Activated gamma-delta T cell treated with anti-CD3 and anti-CD28 coated beads, Interleukin-2, amount 50 U/mL, for 16 hours (primary cell): ENCODE measurements around the gene PACSIN2.
"Not testable (repeated sequence)": the region's sequence is repeated elsewhere in the genome, so short reads cannot be mapped to it uniquely, and the experiment has no call there.

ENCODE experiments used
- DNase-seq: peaks from one replicate; pipeline ENCODE4 v3.0.0-alpha.2; 2020; ENCODE audit warnings: low read depth

The PACSIN2 gene, protein sequence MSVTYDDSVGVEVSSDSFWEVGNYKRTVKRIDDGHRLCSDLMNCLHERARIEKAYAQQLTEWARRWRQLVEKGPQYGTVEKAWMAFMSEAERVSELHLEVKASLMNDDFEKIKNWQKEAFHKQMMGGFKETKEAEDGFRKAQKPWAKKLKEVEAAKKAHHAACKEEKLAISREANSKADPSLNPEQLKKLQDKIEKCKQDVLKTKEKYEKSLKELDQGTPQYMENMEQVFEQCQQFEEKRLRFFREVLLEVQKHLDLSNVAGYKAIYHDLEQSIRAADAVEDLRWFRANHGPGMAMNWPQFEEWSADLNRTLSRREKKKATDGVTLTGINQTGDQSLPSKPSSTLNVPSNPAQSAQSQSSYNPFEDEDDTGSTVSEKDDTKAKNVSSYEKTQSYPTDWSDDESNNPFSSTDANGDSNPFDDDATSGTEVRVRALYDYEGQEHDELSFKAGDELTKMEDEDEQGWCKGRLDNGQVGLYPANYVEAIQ

DNA sequence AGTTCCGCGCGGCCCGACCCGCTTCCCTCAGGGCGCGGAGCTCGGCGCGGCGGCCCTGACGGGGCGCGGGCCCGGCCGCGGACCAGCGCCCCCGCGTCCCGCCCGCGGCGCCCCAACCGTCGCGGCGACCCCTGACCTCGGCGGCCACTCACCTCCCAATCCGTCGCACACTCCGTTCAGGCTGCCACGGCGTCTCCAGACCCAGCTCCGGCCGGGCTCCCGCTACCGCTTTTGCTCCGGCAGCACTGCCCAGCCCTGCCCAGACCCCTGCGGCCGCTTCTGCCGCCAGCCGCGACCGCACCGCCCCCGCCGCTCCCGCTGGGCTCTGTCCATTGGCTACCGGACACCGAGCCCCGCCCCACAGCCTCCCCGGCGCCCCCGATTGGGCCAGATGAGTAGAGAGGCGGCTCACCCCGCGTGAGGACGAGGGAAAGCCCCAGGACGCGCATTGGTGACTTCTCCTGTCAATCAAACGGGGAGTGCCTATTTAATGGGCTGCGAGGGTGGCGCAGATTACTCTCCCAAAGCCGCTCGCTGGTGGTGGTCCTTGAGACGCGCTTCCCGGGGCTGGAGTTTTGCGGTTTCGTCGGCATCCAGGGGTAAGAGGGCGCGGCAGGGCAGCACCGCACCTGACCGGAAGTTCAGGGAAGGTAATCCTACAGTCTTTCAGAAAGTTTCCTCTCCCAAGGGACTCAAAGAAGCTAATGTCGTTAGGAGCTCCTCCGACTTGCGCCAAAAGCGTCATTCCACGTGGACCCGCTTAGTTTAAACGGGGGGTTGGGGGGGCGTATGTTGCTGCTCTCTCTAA lies at the start of gene PACSIN2:
Gene PACSIN2 (minus strand): TSS at position 281 of the 808 bp plus-strand sequence. CDS start 103,069 bp downstream, outside the sequence.
- peak; percentile 99 for DNase-seq

DNA sequence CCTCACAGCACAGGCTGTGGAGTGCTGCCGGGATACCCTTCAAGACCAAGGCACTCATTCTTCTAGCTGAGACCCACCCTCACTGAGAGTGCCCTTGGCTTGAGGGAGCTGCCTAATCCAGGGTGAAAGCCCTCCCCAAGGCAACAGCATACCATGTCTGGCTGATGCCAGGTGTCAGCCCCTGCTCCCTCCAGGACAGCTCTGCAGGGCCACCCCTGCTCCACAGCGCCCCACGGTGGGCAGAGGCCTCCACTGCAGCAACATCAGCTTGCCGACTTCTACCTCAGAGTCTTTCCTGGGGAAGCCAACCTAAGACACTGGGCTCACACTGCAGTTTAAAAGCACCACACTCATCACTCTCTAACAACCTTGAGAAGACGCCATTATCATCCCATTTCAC lies 45.2 kb upstream of the PACSIN2 start:
- no peak for DNase-seq

DNA sequence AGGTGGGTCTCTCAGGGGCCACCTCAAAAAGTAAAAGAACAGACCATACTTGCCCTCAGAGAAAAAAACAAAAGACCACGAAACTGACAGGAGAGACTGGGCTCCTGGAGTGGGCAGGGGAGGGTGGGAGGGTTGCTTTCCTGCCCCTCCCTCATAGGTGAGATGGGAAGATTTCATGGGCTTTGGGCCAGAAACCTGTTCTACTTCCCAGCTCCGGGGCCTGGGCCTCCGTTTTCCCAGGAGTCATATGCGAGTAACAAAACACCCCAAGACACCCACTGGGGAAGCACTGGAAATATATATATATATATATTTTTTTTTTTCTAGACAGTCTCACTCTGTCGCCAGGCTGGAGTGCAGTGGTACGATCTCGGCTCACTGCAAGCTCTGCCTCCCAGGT lies 42.7 kb upstream of the PACSIN2 start:
- no peak for DNase-seq

DNA sequence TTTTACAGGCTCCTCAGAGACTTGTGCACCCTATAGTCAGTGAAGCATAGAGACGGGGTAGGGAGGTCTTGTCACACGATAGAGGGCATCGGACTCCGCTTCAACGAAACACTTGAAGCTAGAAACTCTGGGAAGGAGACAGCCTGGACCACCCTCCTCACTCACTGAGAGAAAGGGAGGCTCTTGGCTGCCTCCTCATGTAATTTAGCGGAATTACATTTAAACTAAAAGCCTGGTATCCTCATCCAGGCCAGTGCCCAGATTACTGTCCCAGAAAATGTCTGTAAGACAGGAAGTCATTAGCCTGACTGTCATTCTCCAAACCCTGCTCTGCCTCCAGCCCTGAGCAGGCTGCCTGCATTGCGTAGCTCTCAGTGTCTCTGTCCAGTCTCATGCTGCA lies 38.2 kb upstream of the PACSIN2 start:
- DNase-seq: no peak

DNA sequence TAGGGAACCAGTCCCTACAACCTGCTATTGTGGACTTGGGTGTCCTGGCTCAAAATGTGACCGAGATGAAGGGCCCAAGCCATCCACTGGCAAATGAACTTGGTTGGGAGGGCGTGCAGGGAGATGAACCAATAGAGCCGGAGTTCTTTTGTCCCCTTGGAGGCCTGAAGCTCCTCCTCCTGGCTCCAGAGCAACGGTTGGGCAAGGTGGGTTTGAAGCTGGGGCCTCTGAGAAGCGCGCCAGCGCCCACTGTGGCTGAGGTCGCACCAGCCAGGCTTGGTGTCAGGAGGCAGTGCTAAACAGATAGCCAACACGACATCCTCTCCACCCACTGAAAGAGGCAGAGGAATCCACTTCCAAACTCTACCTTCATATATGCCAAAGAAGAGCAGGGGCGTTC lies 36.0 kb upstream of the PACSIN2 start:
- DNase-seq: no peak

DNA sequence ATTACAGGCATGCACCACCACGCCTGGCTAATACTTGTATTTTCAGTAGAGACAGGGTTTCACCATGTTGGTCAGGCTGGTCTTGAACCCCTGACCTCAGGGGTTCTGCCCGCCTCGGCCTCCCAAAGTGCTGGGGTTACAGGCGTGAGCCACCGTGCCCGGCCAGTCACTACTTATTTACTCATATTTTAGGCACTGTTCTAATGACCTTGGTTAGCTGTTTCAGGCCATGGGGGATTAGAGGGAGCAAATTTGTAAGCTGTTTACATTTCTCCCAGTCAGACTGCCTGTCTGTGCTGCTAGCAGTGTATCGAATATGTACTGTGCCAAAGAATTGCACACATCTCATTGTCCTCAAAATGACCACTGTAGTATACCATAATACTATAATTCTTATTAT lies 32.7 kb upstream of the PACSIN2 start:
- DNase-seq: no peak

DNA sequence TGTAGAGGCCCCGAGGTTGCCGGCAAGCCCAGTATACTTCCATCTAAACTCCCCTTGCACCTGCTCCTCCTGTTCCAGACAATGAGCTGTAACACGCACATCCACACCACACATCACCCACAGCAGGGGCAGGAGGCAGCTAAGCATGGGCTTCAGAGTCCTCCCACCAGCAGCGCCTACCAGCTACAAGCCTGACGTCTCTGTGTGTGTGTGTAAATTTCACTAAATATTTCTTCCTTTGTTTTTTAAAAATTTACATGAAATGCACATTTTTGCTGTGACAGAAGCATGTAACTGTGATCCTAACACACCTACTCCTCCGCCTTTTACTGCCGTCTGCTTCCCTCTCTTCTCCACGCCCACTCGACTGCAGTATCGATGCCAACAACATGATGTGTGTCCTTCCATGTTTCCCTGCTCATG lies 29.4 kb upstream of the PACSIN2 start:
- no peak for DNase-seq

DNA sequence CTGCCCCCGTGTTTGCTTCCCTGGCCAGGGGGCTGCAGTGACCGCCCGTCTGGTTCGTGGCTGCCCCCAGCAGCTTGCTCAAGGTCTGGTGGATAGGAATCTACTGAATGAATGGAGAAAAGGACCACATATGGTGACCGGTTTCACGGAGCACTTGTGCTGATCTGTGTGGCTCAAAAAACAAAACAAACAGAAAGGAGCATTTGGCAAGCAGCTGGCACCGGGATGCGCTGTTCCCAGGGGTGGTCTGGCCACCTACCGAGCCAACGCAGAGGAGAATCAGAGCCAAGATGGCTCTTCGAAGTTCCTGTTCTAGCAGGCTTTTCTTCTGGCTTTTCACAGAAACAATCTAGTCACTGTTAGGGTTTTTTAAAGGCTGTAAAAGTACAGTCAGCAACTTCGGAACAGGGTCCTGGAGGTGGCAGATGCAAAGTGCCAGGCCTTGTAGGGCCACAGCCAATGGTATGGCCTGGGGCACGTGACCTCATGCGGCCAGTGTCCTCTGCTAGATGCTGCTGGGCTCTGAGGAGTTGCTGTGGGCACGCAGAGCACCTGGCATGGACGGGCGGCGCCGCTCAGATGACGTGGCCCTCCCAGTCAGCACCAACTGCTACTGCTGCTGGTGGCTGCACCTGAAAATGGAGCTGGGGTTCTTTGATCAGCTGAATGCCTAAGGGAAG lies 27.3 kb upstream of the PACSIN2 start:
- DNase-seq: no peak

DNA sequence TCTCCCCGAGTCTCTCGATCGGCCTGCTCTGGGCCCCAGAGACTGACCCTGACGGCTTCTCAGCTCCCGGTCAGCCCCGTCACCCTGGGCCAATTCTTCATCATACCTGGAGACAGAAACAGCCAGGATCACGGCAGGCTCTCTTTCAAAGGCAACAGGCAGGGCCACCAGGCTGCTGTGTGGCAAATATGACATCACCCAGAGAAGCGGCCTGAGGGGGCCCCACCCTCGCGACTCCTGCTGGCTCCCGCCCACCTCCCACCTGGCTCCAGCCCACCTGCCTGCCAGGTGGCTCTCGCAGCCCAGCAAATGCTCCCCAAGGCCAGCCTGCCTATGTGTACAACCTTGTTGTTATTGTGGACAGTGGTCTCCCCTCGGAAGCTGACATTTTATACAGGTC lies 24.9 kb upstream of the PACSIN2 start:
- DNase-seq: no peak

DNA sequence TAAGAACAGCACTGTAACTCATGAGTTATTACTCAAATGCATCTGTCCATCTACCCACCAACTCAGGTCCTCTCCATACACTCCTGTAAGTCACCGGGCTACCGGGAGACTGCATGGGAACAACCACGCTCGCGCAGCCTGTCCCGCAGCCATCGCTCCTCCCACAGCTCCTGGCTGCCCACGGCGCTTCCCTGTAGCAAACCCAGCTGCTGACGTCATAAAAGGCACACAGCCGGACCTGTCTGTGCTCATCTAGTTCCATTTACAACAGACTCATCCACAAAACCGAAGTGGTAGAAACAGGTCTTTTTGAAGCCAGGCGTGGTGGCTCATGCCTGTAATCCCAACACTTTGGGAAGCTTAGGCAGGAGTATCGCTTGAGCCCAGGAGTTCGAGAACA lies 23.4 kb upstream of the PACSIN2 start:
- no peak for DNase-seq

DNA sequence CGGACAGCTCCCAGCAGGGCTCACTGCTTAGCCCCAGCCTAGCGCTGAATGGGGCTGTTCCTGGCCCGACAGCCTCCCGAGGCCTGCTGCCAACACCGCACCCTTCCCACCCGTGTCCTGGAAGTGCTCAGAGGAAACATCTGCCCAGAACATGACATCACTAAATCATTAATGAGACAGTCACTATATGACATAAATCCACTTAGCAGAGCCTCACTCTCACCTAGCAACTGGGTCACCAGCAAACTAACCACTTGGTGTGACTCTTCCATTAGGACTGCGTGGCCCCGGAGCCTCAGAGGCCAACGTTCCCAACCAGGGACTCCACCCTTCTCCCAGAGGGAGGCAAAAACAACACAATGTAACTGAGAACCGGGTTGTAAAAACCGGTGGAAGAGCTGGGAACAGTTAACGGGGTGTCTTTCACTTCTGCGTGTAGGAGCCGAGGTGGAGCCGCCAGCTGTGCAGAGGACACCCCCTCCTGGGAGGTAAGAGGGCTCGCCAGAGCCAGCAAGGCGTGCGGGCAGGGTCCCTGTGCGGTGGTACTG lies 21.4 kb upstream of the PACSIN2 start:
- no peak for DNase-seq

DNA sequence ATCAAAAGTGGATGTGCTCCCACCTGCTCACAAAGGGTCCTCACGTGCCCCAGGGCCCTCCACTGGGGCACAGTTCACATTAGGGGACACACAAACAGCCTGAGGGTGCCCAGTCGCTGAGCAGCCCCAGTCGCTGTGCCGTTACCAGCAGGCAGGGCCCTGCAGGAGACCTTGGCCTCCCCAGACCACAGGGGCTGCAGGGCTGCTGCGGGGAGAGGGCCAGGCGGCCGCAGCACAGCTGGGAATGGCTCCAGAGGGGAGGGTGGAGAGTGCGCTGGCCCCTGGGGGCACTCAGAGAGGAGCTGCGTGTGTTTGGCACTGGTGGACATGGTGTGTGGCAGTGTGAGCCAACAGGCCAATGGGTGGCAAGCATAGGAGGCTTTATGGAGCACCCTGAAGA lies 20.3 kb upstream of the PACSIN2 start:
- no peak for DNase-seq

DNA sequence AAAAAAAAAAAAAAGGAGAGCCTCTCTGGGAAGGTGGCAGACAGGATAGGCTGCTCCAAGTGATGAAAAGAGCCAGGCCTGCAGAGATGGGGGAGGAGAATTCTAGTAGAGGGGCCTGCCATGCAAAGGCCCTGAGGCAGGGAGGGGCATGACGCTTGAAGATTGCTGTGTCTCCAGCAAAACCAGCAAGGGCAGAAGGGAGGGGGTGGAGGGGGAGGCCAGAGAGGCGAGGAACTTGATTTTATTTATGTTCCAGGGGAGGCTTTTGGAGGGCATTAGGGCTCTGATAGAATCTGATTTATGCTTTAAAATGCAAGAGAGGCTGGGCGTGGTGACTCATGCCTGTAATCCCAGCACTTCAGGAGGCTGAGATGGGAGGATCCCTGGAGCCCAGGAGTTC lies 16.7 kb upstream of the PACSIN2 start:
- no peak for DNase-seq

DNA sequence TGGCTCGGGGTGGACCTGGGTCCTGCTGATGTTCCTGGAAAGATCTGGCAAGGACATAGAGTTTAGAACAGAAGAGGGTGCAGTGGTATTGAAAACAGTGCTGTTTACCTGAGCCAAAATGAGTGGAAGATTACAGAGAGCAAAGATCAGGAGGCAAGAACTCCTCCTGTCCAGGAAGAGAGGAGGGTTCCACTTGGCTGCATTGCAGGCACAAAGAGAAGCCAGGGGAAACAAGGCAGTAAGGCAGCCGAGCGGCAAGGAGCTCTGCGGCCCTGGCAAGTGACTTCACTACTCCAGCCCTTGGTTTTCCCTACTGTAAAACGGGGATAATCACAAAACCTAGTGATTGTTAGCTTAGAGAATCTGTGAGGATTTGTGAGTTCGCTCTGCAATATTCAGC lies 3.7 kb upstream of the PACSIN2 start:
- DNase-seq: no peak

DNA sequence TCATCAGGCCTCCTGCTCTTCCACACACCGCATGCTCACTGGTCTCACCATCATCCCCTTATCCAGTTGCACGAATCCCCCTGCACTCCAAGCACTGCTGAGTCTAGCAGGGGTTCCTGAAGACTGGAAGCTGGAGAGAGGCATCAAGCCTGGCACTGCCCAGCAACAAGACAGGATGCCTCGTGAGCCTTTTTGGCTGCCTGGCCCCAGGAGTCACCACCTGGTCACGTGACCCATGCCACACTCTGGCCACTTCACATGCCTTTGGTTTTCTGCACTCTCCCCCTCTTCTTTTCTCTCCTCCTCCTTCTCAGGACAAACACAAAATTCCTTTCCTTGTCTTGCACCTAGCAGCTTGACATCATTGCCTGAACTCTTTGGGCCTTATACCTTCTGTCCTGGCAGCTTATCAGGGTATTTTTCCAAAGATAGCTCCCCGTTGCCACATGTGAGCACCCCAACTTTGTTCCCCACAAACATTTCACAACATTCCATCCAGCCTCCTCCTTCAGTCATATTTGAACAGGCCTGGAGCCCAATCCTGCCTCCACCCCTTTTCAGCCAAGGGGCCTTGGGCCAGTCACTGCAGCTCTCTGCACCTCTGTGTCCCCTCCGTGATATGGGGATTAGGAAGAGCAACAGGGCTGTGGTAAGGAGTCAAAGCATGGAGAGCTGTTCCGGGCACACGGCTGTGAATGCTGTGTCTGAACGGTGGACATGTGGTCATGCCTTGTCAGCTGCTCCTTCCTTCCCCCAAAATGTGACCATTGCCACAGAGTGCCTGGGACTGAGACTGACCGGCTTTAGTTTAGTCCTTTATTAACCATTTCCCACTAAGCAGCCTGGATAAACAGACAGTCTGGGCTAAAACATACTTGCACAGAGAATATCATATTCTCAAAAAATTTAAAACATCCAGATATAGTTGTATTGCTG lies 2.8 kb upstream of the PACSIN2 start:
- DNase-seq: no peak

DNA sequence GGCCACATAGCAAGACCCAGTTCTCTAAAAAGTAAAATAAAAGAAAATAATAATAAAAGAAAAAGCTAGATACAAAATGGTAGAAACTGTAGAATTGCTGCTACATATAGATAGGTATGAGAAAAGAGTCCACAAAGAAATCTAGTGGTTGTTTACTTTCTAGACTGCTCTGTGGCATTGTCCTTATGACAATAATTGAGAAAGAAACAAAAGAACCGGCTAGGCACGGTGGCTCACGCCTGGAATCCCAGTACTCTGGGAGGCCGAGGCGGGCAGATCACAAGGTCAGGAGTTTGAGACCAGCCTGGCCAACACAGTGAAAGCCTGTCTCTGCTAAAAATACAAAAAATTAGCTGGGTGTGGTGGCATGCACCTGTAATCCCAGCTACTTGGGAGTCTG lies 1.2 kb upstream of the PACSIN2 start:
- not testable (repeated sequence) for DNase-seq

DNA sequence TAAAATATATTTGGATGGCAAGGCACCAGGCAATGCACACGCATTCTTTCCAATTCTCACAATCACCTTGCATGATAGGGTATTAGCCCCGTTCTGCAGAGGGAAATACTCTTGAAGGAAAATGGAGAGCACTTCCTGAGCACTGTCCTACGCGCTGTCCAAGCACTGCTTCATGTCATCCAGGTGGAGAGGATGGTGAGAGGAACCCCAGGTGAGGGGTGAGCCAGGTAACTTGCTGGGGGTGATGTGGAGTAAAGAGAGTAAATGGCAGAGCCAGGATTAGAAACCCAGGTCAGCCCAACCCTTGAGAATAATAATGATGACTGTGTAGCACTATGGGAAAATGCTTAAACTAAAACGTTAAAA lies 711 bp upstream of the PACSIN2 start:
- DNase-seq: no peak

DNA sequence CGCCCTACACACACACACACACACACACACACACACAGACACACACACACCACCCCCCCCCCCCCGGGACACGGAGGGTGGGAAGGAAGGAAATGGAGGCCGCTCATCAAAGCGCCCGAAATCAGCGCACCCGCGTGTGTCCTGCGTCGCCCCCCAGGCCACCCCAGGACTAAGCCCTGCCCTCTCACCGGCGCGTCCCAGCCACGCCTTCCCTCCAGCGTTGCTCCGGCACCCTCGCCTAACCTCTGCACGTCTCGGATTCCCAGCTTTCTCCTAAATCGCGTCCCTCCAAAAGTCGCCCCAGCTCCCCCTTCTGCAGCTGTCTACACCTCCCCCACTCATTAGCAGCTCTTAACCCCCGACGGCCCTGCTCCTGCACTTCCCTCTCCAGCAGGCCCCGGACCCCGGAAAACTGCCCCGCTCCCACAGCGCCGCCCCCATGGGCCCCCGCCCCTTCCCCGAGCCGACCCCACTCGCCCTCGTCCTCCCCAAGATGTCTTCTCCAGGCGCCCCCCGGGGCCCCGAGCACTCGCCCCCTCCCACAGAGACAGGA lies 557 bp downstream of the PACSIN2 start:
- peak; percentile 5 for DNase-seq

DNA sequence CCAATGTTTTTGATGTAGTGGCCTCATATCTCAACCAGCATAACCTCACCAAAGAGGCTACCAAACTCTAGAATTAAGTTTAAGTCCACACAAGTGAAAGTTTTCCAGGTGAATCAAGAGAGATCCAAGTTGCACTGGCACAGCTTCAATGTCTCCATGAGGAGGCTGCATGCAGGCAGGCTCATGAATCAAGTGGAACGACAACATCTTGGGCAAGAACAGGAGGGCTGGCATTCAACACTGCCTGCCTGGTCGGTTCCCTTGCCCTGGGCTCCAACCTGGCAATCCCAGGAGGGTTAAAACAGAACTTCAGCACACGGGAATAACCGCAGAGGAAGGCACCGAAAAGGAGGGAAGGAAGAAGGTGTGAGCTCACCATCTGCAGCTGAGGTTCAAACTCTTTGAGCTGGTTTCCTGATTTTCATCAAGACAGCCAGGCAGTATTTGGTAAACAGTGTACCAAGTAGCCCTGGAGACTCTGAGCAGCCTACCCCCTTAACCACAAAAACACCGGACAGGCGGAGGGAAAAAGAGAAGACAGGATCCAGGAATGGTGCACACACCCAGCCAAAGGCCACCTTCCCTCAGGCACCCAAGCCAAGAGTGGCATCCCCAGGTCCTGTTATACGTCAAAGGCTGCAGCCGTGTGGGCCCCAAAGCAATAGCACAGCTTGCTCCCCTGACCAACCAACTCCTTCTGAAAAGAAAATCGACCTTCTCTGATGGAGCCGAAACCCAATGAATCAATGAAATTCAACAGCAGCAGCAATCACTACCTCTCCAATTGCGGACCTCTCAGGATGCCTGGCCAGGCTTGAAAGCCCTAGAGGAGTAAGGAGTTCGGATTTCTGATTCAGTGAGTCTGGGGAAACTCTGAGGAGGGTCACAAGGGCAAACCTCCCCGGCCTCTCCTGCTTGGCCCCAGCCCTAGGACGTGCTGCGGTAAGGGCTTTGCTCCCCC lies 1.3 kb downstream of the PACSIN2 start:
- no peak for DNase-seq

DNA sequence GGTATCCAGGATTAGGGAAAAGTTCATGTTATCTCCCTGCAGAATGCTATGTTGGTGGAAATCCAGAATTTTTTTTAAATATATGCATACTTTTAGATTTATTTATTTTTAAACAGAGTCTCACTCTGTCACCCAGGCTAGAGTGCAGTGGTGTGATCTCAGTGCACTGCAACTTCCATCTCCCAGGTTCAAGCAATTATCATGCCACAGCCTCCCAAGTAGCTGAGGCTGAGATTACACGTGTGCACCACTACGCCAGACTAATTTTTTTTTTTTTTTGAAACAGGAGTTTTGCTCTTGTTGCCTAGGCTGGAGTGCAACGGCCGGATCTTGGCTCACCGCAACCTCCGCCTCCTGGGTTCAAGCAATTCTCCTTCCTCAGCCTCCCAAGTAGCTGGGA lies 2.6 kb downstream of the PACSIN2 start:
- DNase-seq: no peak
